PC-3 (cell line): Measurements from ENCODE around the gene SIGMAR1. TPM values are rescaled to one million over a fixed set of nuclear protein-coding genes. Genes with fewer than 3 reads are reported as not detected.

Experiments used
- ATAC-seq: fragments of 200-7000 bp; cut with Tn5 transposase; 2 replicates; pipeline ENCODE4 v1.9.1; 2020; ENCODE audit warnings: mild to moderate bottlenecking, moderate library complexity
- BruUV-seq: library from RNA; stranded (reverse); fragments of 400-500 nt; replicated peaks from 2 replicates; lab custom pipeline; 2021; lab: Mats Ljungman, UMichigan
- CTCF ChIA-PET: fragments of 300-600 bp; sonication (Branson Sonifier 250); formaldehyde crosslinking; loops from one replicate; lab custom pipeline; 2022; ENCODE audit warnings: antibody characterized with exemption; lab: Charles Lee
- POLR2A ChIA-PET: fragments of 300-600 bp; sonication (Branson Sonifier 250); formaldehyde crosslinking; loops from one replicate; lab custom pipeline; 2022; ENCODE audit warnings: antibody characterized with exemption; ENCODE audit not compliant: unreplicated experiment; lab: Charles Lee
- DNase-seq: peaks from one replicate; pipeline ENCODE4 v3.0.0-alpha.2; 2015
- H2AFZ ChIP-seq: fragments of 300-600 bp; sonication (generic); 2 replicates; pipeline ENCODE4 v1.6.0; 2016; ENCODE audit warnings: antibody characterized with exemption, low read length
- H3F3A ChIP-seq: fragments of 300-600 bp; sonication (generic); one replicate; pipeline ENCODE4 v1.6.0; 2017; ENCODE audit warnings: antibody characterized with exemption, low read length, control low read depth, mild to moderate bottlenecking; ENCODE audit not compliant: unreplicated experiment
- H3K27ac ChIP-seq: fragments of 300-600 bp; sonication (generic); 2 replicates; pipeline ENCODE4 v1.5.1; 2016; ENCODE audit warnings: mild to moderate bottlenecking, low read length
- H3K27me3 ChIP-seq: fragments of 300-600 bp; sonication (generic); 2 replicates; pipeline ENCODE4 v1.6.1; 2016; ENCODE audit warnings: low read length, mixed read lengths
- H3K36me3 ChIP-seq: fragments of 300-600 bp; sonication (generic); 2 replicates; pipeline ENCODE4 v1.6.1; 2016; ENCODE audit warnings: low read depth, mixed run types, low read length, mixed read lengths
- H3K4me1 ChIP-seq: fragments of 300-600 bp; sonication (generic); 2 replicates; pipeline ENCODE4 v1.5.1; 2016; ENCODE audit warnings: low read length; ENCODE audit not compliant: insufficient read depth
- H3K4me2 ChIP-seq: fragments of 300-600 bp; sonication (generic); 2 replicates; pipeline ENCODE4 v1.6.0; 2016; ENCODE audit warnings: low read length
- H3K4me3 ChIP-seq: fragments of 300-600 bp; sonication (generic); 2 replicates; pipeline ENCODE4 v1.5.1; 2016; ENCODE audit warnings: mild to moderate bottlenecking, low read length, mixed read lengths
- H3K79me2 ChIP-seq: fragments of 300-600 bp; sonication (generic); 2 replicates; pipeline ENCODE4 v1.6.1; 2017; ENCODE audit warnings: low read length, mixed read lengths
- H3K9ac ChIP-seq: fragments of 300-600 bp; sonication (generic); 2 replicates; pipeline ENCODE4 v1.6.0; 2016; ENCODE audit warnings: mild to moderate bottlenecking, low read length
- H3K9me2 ChIP-seq: fragments of 300-600 bp; sonication (generic); replicated peaks from 2 replicates; pipeline ENCODE4 v1.6.1; 2016; ENCODE audit warnings: mixed run types, low read length, mixed read lengths
- H3K9me3 ChIP-seq: fragments of 300-600 bp; sonication (generic); 2 replicates; pipeline ENCODE4 v1.6.1; 2016; ENCODE audit warnings: low read length, mixed read lengths
- H4K20me1 ChIP-seq: fragments of 300-600 bp; sonication (generic); 2 replicates; pipeline ENCODE4 v1.6.1; 2016; ENCODE audit warnings: low read length, mixed read lengths
- CTCF ChIP-seq: fragments of 300-600 bp; sonication (generic); conservative IDR thresholded peaks from 2 replicates; pipeline ENCODE4 v1.5.1; 2017; ENCODE audit warnings: antibody characterized with exemption, low read depth, mild to moderate bottlenecking, low read length
- EZH2 ChIP-seq: fragments of 300-600 bp; sonication (generic); IDR thresholded peaks from one replicate; pipeline ENCODE4 v1.6.1; 2017; ENCODE audit warnings: antibody characterized with exemption, mild to moderate bottlenecking, low read length; ENCODE audit not compliant: unreplicated experiment
- EZH2phosphoT487 ChIP-seq: fragments of 300-600 bp; sonication (generic); IDR thresholded peaks from 2 replicates; pipeline ENCODE4 v1.6.1; 2018; ENCODE audit warnings: mild to moderate bottlenecking, antibody characterized with exemption, low read length, borderline replicate concordance
- intact Hi-C: fragments of 100-400 bp; cut with micrococcal nuclease; formaldehyde crosslinking; loops from 2 replicates; pipeline ENCODE4 v1.9.0; 2023
- total RNA-seq: library from RNA; depleted of rRNA; stranded (reverse); fragments of >200 nt; gene quantifications from 2 replicates; pipeline ENCODE4 v1.2.3, GENCODE V29; 2014

Gene SIGMAR1
- total RNA-seq, 1 experiment from 2014 or later, result 96.7 TPM

- no peak for TF ChIP-seq EZH2
- peak; percentile 65 for TF ChIP-seq CTCF
- TF ChIP-seq EZH2phosphoT487, result no peak
- Histone ChIP-seq H3K36me3 (no peaks in the 10 kb centered on the region), H2AFZ (no peak overlapping the region), H3K27ac (no peak overlapping the region), H3K9me3 (no peaks in the 10 kb centered on the region), H3F3A (no peaks in the 10 kb centered on the region), H3K79me2 (no peaks in the 10 kb centered on the region), H3K4me3 (no peak overlapping the region), H3K9me2 (no peaks in the 10 kb centered on the region), H3K4me1 (no peaks in the 10 kb centered on the region), H4K20me1 (no peaks in the 10 kb centered on the region), H3K4me2 (peak overlapping the region; percentile 56), H3K9ac (no peak overlapping the region), H3K27me3 (peaks cover 51% of the 10 kb centered on the region)
- peak; percentile 90 for ATAC-seq
- peak; percentile 71 for DNase-seq
- intact Hi-C loops, result loop anchor here (2.0 to 5.0 kb wide), 3 partner anchors 89 to 187 kb away; no protein-coding TSS in a partner anchor
- ChIA-PET CTCF (interaction anchor here (0.6 to 1.9 kb wide), 5 partner anchors 11 to 188 kb away, joined by 3 to 15 read pairs (median 3); no protein-coding TSS in a partner anchor), POLR2A (no interaction called here)
- BruUV-seq, result no TSS peak
These were observed 46.2 kb downstream of the SIGMAR1 start for GRCh38 chr9:34591248-34591916.

- H3K27me3 ChIP-seq, result peaks cover 55% of the 10 kb centered on the region
These were observed 47.0 kb downstream of the SIGMAR1 start for GRCh38 chr9:34590381-34591247.

More at GRCh38 chr9:34590381-34591247, 47.0 kb downstream of the SIGMAR1 start:
- DNase-seq, result no peak
- no peaks in the 10 kb centered on the region for H3K4me1 ChIP-seq
- H3K4me3 ChIP-seq, result no peak overlapping the region
- no peaks in the 10 kb centered on the region for H4K20me1 ChIP-seq
- ChIA-PET CTCF (interaction anchor here (1.9 kb wide), 1 partner anchor 187 kb away, joined by 15 read pairs; no protein-coding TSS in a partner anchor), POLR2A (no interaction called here)
- no peaks in the 10 kb centered on the region for H3K9me2 ChIP-seq
- intact Hi-C loops, result loop anchor here (2.0 to 5.0 kb wide), 3 partner anchors 88 to 186 kb away; no protein-coding TSS in a partner anchor
- no peak for ATAC-seq
- TF ChIP-seq EZH2, result no peak
- TF ChIP-seq EZH2phosphoT487, result no peak
- no peak for TF ChIP-seq CTCF
- H2AFZ ChIP-seq, result no peak overlapping the region
- no peak overlapping the region for H3K9ac ChIP-seq
- BruUV-seq, result no TSS peak
- H3K27ac ChIP-seq, result no peak overlapping the region
- no peaks in the 10 kb centered on the region for H3K9me3 ChIP-seq
- no peak overlapping the region for H3K4me2 ChIP-seq
- no peaks in the 10 kb centered on the region for H3F3A ChIP-seq
- H3K79me2 ChIP-seq, result no peaks in the 10 kb centered on the region
- no peaks in the 10 kb centered on the region for H3K36me3 ChIP-seq
